SK-N-SH (cell line): ENCODE results near the gene KLC1. TPM values are rescaled to one million over a fixed set of nuclear protein-coding genes. Genes with fewer than 3 reads are reported as not detected.

Source experiments
- CTCF ChIA-PET: fragments of 300-600, 350-600 bp; formaldehyde crosslinking; extraction: SDS; loops from one replicate; lab custom pipeline; 2021; lab: Yijun Ruan, JAX
- POLR2A ChIA-PET: fragments of 350-600 bp; sonication (Branson Sonifier 250); formaldehyde crosslinking; extraction: SDS; loops from one replicate; lab custom pipeline; 2020; ENCODE audit warnings: antibody characterized with exemption, inconsistent platforms; lab: Yijun Ruan, JAX
- DNase-seq: peaks from one replicate; pipeline ENCODE4 v3.0.0; 2012
- H2AFZ ChIP-seq: fragments of 200-600 bp; sonication (generic); 2 replicates; pipeline ENCODE4 v1.8.1; 2016; ENCODE audit warnings: antibody characterized with exemption, mild to moderate bottlenecking, low read depth
- H3F3A ChIP-seq: fragments of 200-600 bp; sonication (generic); replicated peaks from 2 replicates; pipeline ENCODE3; 2016; ENCODE audit warnings: antibody characterized with exemption, mild to moderate bottlenecking; ENCODE audit not compliant: insufficient read depth
- H3K27ac ChIP-seq, 2 experiments: fragments of 200-500 bp in 1 of 2; fragments of 200-600 bp in 1 of 2; sonication (Bioruptor generic) in 1 of 2; sonication (generic), shearing (Covaris generic) in 1 of 2; 2 replicates each; pipeline versions ENCODE4 v1.5.1 to v1.6.1; 2014 to 2016; ENCODE audit warnings: low read depth in 2 of 2, inconsistent platforms in 1 of 2, low read length in 1 of 2, mild to moderate bottlenecking in 1 of 2, mixed read lengths in 1 of 2
- H3K27me3 ChIP-seq: fragments of 200-600 bp; sonication (generic), shearing (Covaris generic); 2 replicates; pipeline ENCODE4 v1.6.1; 2016; ENCODE audit warnings: mixed run types; ENCODE audit not compliant: insufficient read depth
- H3K36me3 ChIP-seq, 2 experiments: fragments of 200-500 bp in 1 of 2; fragments of 200-600 bp in 1 of 2; sonication (Bioruptor generic) in 1 of 2; sonication (generic) in 1 of 2; replicated peaks in 1 of 2; 2 replicates each; pipeline versions ENCODE3 to v1.5.1; 2014 to 2016; ENCODE audit warnings: low read length in 1 of 2, mild to moderate bottlenecking in 1 of 2; ENCODE audit not compliant: insufficient read depth in 2 of 2, control insufficient read depth in 1 of 2
- H3K4me1 ChIP-seq, 2 experiments: fragments of 200-500 bp in 1 of 2; fragments of 200-600 bp in 1 of 2; sonication (Bioruptor generic) in 1 of 2; sonication (generic), shearing (Covaris generic) in 1 of 2; 2 replicates each; pipeline versions ENCODE4 v1.5.1 to v1.6.1; 2014 to 2016; ENCODE audit warnings: low read depth in 1 of 2, low read length in 1 of 2, mixed run types in 1 of 2; ENCODE audit not compliant: insufficient read depth in 2 of 2, control insufficient read depth in 1 of 2
- H3K4me2 ChIP-seq: fragments of 200-600 bp; sonication (generic), shearing (Covaris generic); 2 replicates; pipeline ENCODE4 v1.6.1; 2017; ENCODE audit warnings: mixed run types
- H3K4me3 ChIP-seq, 2 experiments: fragments of 200-500 bp in 1 of 2; fragments of 200-600 bp in 1 of 2; sonication (Bioruptor generic) in 1 of 2; sonication (generic), shearing (Covaris generic) in 1 of 2; 2 replicates each; pipeline versions ENCODE4 v1.5.1 to v1.8.1; 2014 to 2016; ENCODE audit warnings: low read depth in 2 of 2, inconsistent platforms in 1 of 2, low read length in 1 of 2, mild to moderate bottlenecking in 1 of 2, mixed read lengths in 1 of 2, moderate library complexity in 1 of 2
- H3K79me2 ChIP-seq: fragments of 200-600 bp; sonication (generic); 2 replicates; pipeline ENCODE4 v1.8.1; 2017; ENCODE audit warnings: mild to moderate bottlenecking; ENCODE audit not compliant: insufficient read depth
- H3K9ac ChIP-seq: fragments of 200-600 bp; sonication (generic); 2 replicates; pipeline ENCODE4 v1.6.1; 2017; ENCODE audit warnings: mixed run types
- H3K9me2 ChIP-seq: fragments of 200-600 bp; sonication (generic); 2 replicates; pipeline ENCODE4 v1.6.1; 2017; ENCODE audit warnings: mixed run types
- H3K9me3 ChIP-seq: fragments of 200-600 bp; sonication (generic); 2 replicates; pipeline ENCODE4 v1.6.1; 2017; ENCODE audit warnings: mixed run types, mild to moderate bottlenecking, moderate library complexity
- H4K20me1 ChIP-seq: fragments of 200-600 bp; sonication (generic); 2 replicates; pipeline ENCODE4 v1.6.1; 2017; ENCODE audit warnings: mild to moderate bottlenecking, mixed run types; ENCODE audit not compliant: insufficient read depth
- CHD2 ChIP-seq: fragments of 150-350 bp; IDR thresholded peaks from 2 replicates; pipeline ENCODE4 v1.6.1; 2018; ENCODE audit warnings: low read length; ENCODE audit not compliant: partially characterized antibody
- FOSL2 ChIP-seq: IDR thresholded peaks from 2 replicates; pipeline ENCODE4 v1.4.0; 2012; ENCODE audit warnings: low read depth, mild to moderate bottlenecking, moderate library complexity, borderline replicate concordance
- FOXJ3 ChIP-seq: sonication (generic); formaldehyde crosslinking; IDR thresholded peaks from 2 replicates; pipeline ENCODE4 v1.5.1; 2020; ENCODE audit warnings: mild to moderate bottlenecking, missing genetic modification reagents
- FOXM1 ChIP-seq: IDR thresholded peaks from 2 replicates; pipeline ENCODE4 v1.4.0; 2012; ENCODE audit warnings: low read depth, mild to moderate bottlenecking
- MXI1 ChIP-seq: IDR thresholded peaks from 2 replicates; pipeline ENCODE4 v1.6.1; 2012; ENCODE audit warnings: mild to moderate bottlenecking, low read depth, low read length, improper control_type of control experiment
- NRF1 ChIP-seq: IDR thresholded peaks from 2 replicates; pipeline ENCODE4 v1.6.1; 2012; ENCODE audit warnings: low read depth, mild to moderate bottlenecking, low read length
- SMC3 ChIP-seq: IDR thresholded peaks from 2 replicates; pipeline ENCODE4 v1.6.1; 2012; ENCODE audit warnings: low read depth, low read length, improper control_type of control experiment
- TAF1 ChIP-seq: IDR thresholded peaks from 2 replicates; pipeline ENCODE4 v1.6.1; 2012; ENCODE audit warnings: low read depth, mild to moderate bottlenecking, low read length, moderate library complexity, borderline replicate concordance
- TCF12 ChIP-seq: IDR thresholded peaks from 2 replicates; pipeline ENCODE4 v1.4.0; 2012
- TEAD4 ChIP-seq: IDR thresholded peaks from 2 replicates; pipeline ENCODE4 v1.4.0; 2012; ENCODE audit warnings: mild to moderate bottlenecking, borderline replicate concordance; ENCODE audit not compliant: insufficient read depth
- YY1 ChIP-seq: IDR thresholded peaks from 2 replicates; pipeline ENCODE4 v1.4.0; 2012; ENCODE audit warnings: low read depth, mild to moderate bottlenecking
- WGBS: methylation state at CpG from one replicate; pipeline ENCODE4 v1.1.6; 2017; ENCODE audit warnings: low lambda C conversion rate; 5-methylcytosine and 5-hydroxymethylcytosine counted together
- polyA plus RNA-seq, 3 experiments: library from polyadenylated mRNA; depleted of rRNA; stranded (reverse); fragments of >200 nt; gene quantifications; 2 replicates each; pipeline ENCODE4 v1.2.3, GENCODE V29; 2012
- TF ChIP-seq, protein P1 (sequence below): IDR thresholded peaks from 2 replicates; pipeline ENCODE4 v1.6.1; 2012; ENCODE audit warnings: mild to moderate bottlenecking, low read depth, low read length, moderate library complexity
- TF ChIP-seq, protein P2 (sequence below): fragments of 150-350 bp; IDR thresholded peaks from 2 replicates; pipeline ENCODE4 v1.6.1; 2016; ENCODE audit warnings: mild to moderate bottlenecking, low read depth, low read length

KLC1 gene
- polyA plus RNA-seq, 1 of the 3 experiments (the other 2 are of a cell fraction), result 308 TPM

DNA sequence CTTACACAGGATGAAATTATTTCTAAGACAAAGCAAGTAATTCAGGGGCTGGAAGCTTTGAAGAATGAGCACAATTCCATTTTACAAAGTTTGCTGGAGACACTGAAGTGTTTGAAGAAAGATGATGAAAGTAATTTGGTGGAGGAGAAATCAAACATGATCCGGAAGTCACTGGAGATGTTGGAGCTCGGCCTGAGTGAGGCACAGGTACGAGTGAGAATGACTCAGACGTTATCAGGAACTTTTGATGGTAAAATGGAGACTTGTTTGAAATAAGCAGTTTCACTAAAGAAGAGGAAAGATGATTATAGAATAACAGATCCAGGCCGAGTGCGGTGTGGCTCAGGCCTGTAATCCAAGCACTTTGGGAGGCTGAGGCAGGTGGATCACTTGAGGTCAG is 25.6 kb downstream of the KLC1 start (continued):
- TF ChIP-seq, protein P1, sequence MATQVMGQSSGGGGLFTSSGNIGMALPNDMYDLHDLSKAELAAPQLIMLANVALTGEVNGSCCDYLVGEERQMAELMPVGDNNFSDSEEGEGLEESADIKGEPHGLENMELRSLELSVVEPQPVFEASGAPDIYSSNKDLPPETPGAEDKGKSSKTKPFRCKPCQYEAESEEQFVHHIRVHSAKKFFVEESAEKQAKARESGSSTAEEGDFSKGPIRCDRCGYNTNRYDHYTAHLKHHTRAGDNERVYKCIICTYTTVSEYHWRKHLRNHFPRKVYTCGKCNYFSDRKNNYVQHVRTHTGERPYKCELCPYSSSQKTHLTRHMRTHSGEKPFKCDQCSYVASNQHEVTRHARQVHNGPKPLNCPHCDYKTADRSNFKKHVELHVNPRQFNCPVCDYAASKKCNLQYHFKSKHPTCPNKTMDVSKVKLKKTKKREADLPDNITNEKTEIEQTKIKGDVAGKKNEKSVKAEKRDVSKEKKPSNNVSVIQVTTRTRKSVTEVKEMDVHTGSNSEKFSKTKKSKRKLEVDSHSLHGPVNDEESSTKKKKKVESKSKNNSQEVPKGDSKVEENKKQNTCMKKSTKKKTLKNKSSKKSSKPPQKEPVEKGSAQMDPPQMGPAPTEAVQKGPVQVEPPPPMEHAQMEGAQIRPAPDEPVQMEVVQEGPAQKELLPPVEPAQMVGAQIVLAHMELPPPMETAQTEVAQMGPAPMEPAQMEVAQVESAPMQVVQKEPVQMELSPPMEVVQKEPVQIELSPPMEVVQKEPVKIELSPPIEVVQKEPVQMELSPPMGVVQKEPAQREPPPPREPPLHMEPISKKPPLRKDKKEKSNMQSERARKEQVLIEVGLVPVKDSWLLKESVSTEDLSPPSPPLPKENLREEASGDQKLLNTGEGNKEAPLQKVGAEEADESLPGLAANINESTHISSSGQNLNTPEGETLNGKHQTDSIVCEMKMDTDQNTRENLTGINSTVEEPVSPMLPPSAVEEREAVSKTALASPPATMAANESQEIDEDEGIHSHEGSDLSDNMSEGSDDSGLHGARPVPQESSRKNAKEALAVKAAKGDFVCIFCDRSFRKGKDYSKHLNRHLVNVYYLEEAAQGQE, result no peak
- TF ChIP-seq TEAD4 (no peak), FOXM1 (no peak), FOXJ3 (CRISPR knock-in tag) (no peak), NRF1 (no peak)

DNA sequence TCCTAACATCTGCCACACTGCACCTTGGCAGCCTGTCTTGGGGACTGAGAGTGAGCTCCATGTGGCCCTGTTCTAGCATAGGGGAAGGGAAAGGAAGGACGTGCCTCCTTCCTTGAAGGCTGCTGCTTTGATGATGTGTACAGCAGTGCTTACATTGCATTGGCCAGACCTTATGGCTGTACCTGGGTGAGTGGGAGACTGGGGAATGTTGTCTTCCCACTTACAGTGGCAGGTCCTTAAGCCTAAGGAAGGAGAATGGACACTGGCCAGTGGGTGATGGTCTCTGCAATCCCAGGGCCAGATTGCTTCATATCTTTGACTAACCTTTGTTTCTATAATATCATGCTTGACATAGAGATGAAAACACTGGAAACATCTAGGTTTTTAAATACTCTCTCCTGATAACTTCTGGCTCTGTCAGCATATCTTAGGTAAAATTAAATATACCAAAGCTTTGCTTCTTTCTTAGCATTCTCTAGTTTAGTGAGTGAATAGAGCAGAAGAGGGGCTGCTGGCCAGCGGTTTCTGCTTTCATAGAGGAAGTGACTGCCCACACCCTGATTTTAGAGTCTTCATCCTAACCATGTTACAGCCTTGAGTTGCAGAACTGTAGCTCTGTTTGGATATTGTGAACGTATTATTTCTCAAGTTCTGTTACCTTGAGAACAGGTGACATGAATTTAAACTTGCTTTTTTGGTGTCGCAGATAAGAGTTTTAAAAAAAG is 27.2 kb downstream of the KLC1 start:
- ChIA-PET POLR2A (no interaction called here), CTCF (interaction anchor here (1.0 kb wide), 1 partner anchor 16 kb away, joined by 4 read pairs; no protein-coding TSS in a partner anchor)
- no peak overlapping the region for H3K4me3 ChIP-seq
- peaks cover 75% of the 10 kb centered on the region for H4K20me1 ChIP-seq
- WGBS, result 91% methylated on average over 4 of the region's 4 CpGs
- no peaks in the 10 kb centered on the region for H3K27me3 ChIP-seq
- no peaks in the 10 kb centered on the region for H3K9me2 ChIP-seq
- peaks cover 50 to 59% of the 10 kb centered on the region in 2 experiments for H3K36me3 ChIP-seq
- TF ChIP-seq, protein P2, sequence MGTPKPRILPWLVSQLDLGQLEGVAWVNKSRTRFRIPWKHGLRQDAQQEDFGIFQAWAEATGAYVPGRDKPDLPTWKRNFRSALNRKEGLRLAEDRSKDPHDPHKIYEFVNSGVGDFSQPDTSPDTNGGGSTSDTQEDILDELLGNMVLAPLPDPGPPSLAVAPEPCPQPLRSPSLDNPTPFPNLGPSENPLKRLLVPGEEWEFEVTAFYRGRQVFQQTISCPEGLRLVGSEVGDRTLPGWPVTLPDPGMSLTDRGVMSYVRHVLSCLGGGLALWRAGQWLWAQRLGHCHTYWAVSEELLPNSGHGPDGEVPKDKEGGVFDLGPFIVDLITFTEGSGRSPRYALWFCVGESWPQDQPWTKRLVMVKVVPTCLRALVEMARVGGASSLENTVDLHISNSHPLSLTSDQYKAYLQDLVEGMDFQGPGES, result no peak
- TF ChIP-seq TAF1 (no peak), CHD2 (no peak)
- no peak overlapping the region for H3K9ac ChIP-seq
- H3K4me2 ChIP-seq, result no peak overlapping the region
- DNase-seq, result no peak
- H3K9me3 ChIP-seq, result no peaks in the 10 kb centered on the region
- no peak overlapping the region for H2AFZ ChIP-seq
- peaks cover 7% of the 10 kb centered on the region for H3F3A ChIP-seq
- peaks cover 8 to 18% of the 10 kb centered on the region in 2 experiments; a peak in 2 of 4 replicates for H3K4me1 ChIP-seq
- no peak overlapping the region; a peak in 2 of 4 replicates for H3K27ac ChIP-seq
- H3K79me2 ChIP-seq, result peaks cover 93% of the 10 kb centered on the region

DNA sequence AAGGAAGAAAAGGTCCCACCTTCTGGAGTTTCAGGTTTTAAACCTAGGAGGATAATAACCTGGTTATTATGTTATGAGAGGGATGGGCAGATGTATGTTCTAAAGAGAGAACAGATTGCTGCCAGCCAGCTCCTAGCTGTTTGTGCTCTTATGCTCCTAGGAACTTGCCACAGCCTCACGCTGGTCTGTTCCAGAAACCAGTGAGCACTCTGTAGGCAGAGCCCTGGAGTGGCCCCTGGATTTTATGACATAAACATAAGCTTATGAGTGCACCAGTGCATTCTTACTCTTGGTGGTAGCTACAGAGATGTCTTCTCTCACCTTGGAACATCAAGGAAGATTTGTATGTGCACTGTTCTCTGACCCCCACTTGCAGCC is 27.7 kb downstream of the KLC1 start:
- Histone ChIP-seq H3K79me2 (peaks cover 93% of the 10 kb centered on the region), H3K27me3 (no peaks in the 10 kb centered on the region), H3K4me3 (no peak overlapping the region), H3F3A (peaks cover 10% of the 10 kb centered on the region), H3K27ac (no peak overlapping the region), H3K9me2 (no peaks in the 10 kb centered on the region), H3K9ac (no peak overlapping the region), H2AFZ (no peak overlapping the region), H3K36me3 (peaks cover 55 to 64% of the 10 kb centered on the region in 2 experiments), H3K4me1 (peaks cover 8 to 15% of the 10 kb centered on the region in 2 experiments; a peak in 2 of 4 replicates), H4K20me1 (peaks cover 74% of the 10 kb centered on the region), H3K4me2 (no peak overlapping the region), H3K9me3 (no peaks in the 10 kb centered on the region)
- ChIA-PET POLR2A (interaction anchor here (0.6 kb wide), 1 partner anchor 164 kb away, joined by 4 read pairs; no protein-coding TSS in a partner anchor), CTCF (no interaction called here)
- DNase-seq, result no peak
- no CpG with 5 or more reads among the region's 1 CpG for WGBS
- TF ChIP-seq YY1, result no peak
- TF ChIP-seq FOSL2, result no peak
- TF ChIP-seq MXI1, result no peak
- TF ChIP-seq TEAD4, result no peak
- no peak for TF ChIP-seq FOXJ3 (CRISPR knock-in tag)
- no peak for TF ChIP-seq FOXM1
- no peak for TF ChIP-seq TCF12
- no peak for TF ChIP-seq SMC3
- TF ChIP-seq, protein P2, result no peak
- TF ChIP-seq, protein P1, result no peak
